Activated naive CD4-positive, alpha-beta T cell treated with anti-CD3 and anti-CD28 coated beads, Interleukin-2, amount 50 U/mL, for 24 hours (primary cell): Measurements from ENCODE around the gene KCNT2.

Experiments
- H3K27ac Mint-ChIP-seq: one replicate; pipeline ENCODE4 v1.8.0; 2021; ENCODE audit warnings: mild to moderate bottlenecking, mixed read lengths
- H3K27me3 Mint-ChIP-seq: one replicate; pipeline ENCODE4 v1.8.0; 2021; ENCODE audit warnings: mixed read lengths
- H3K36me3 Mint-ChIP-seq: one replicate; pipeline ENCODE4 v1.8.0; 2021; ENCODE audit warnings: mixed read lengths
- H3K4me1 Mint-ChIP-seq: one replicate; pipeline ENCODE4 v1.8.0; 2021; ENCODE audit warnings: mixed read lengths
- H3K4me3 Mint-ChIP-seq: one replicate; pipeline ENCODE4 v1.8.0; 2021; ENCODE audit warnings: mild to moderate bottlenecking, mixed read lengths
- H3K9me3 Mint-ChIP-seq: one replicate; pipeline ENCODE4 v1.8.0; 2021; ENCODE audit warnings: mixed read lengths

Gene KCNT2

DNA sequence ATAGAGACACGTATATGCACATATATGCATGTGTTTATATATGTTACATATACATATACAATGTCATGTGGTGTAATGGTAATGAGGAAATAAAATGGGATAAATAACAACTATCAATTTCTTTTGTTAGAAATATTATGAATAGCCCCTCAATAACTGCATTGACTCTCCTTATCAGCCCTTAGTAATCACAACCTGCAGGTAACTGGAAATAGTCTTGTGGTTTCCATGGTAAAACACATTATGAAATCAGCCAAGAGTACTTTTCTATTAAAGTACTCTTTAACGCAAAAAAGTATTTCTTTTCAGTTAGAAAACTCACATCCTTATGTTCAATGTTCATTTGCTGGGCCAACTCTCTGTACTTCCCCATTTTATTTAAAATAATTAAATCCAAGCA lies 105.8 kb downstream of the KCNT2 start:
- H3K36me3 Mint-ChIP-seq: no peaks in the 10 kb centered on the region
- H3K4me1 Mint-ChIP-seq: no peaks in the 10 kb centered on the region
- H3K9me3 Mint-ChIP-seq: peaks cover 5% of the 10 kb centered on the region
- no peak overlapping the region for H3K27ac Mint-ChIP-seq
- no peak overlapping the region for H3K4me3 Mint-ChIP-seq
- H3K27me3 Mint-ChIP-seq: no peaks in the 10 kb centered on the region

DNA sequence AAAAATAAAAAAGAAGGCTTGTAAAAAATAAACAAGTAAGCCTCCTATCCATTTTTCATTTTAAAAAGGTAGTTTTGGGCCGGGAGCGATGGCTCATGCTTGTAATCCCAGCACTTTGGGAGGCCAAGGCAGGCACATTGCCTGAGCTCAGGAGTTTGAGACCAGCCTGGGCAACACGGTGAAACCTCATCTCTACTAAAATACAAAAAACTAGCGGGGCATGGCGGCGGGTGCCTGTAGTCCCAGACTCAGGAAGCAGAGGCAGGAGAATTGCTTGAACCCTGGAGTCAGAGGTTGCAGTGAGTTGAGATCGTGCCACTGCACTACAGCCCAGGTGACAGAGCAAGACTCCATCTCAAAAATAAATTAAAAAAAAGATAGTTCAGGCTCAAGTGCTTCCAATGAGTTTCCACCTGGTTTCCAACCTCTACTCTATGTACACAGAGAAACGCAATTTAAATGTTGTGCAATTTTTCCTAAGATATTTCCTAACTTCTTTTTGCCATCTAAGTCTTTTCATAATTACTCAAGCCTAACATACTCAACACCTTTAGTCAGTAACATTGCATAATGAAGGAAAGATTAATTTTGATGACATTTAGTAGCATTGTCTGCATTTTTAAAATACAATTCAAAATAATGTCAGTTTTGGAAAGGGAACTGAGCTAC lies 106.3 kb downstream of the KCNT2 start:
- Mint-ChIP-seq H3K4me1 (no peaks in the 10 kb centered on the region), H3K36me3 (no peaks in the 10 kb centered on the region), H3K27me3 (no peaks in the 10 kb centered on the region), H3K4me3 (no peak overlapping the region), H3K27ac (no peak overlapping the region), H3K9me3 (peaks cover 5% of the 10 kb centered on the region)

DNA sequence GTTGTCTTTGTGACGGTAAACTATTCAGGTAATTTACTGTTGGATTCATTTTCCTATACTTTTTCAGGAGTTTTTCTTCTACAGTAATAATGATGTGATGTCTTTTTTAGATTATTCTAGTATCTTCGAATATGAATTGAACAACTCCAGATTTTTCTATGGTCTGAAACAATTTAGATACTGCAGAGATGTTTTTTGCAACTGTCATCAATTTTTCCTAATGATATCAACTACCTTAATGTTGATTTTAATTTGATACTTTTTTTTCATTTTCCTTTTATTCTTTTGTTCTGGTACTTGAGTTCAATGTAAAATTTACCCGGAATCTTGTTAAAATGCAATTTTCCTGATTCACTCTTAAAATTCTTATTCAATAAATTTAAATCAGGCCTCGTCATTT lies 110.4 kb downstream of the KCNT2 start:
- Mint-ChIP-seq H3K27me3 (no peaks in the 10 kb centered on the region), H3K36me3 (no peaks in the 10 kb centered on the region), H3K9me3 (peaks cover 5% of the 10 kb centered on the region), H3K4me1 (no peaks in the 10 kb centered on the region), H3K4me3 (no peak overlapping the region), H3K27ac (no peak overlapping the region)

DNA sequence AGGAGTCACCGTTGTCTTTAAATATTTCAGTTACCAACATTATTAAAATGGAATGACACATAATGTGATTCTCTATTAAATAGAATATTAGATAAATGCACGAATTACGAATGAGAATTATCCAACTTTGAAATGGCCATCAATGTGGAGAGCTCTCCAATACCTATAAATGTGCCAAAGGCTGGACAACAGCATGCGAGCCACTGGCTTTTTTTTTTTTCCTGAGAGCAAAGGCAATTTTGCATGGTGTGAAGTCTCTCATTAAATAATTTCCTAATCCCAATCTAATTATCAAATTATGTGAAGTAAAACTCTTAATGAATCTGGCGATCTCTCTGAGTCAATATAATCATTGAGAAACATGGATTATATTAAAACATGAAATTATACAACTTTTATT lies 113.5 kb downstream of the KCNT2 start:
- Mint-ChIP-seq H3K4me1 (no peaks in the 10 kb centered on the region), H3K27me3 (no peaks in the 10 kb centered on the region), H3K36me3 (no peaks in the 10 kb centered on the region), H3K27ac (no peak overlapping the region), H3K9me3 (no peaks in the 10 kb centered on the region), H3K4me3 (no peak overlapping the region)

DNA sequence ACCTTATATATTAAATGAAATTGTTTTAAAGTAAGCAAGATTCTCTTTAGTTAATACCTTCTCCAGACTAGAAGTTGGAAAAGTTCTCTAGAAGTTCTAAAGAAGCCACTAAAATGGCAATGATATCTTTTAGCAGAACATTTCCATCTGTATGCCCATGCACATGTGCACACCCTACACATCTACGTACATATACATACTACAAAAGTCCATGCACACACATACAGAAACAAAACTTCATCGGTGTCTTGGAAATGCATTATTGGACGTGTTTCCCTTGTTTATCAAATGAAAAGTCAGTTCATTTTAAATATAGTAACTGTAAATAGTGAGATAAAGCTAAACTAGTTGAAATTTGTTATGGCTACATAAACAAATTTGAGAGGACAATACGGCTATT lies 114.4 kb downstream of the KCNT2 start:
- H3K9me3 Mint-ChIP-seq: no peaks in the 10 kb centered on the region
- no peak overlapping the region for H3K27ac Mint-ChIP-seq
- no peaks in the 10 kb centered on the region for H3K36me3 Mint-ChIP-seq
- no peaks in the 10 kb centered on the region for H3K27me3 Mint-ChIP-seq
- no peak overlapping the region for H3K4me3 Mint-ChIP-seq
- H3K4me1 Mint-ChIP-seq: no peaks in the 10 kb centered on the region

DNA sequence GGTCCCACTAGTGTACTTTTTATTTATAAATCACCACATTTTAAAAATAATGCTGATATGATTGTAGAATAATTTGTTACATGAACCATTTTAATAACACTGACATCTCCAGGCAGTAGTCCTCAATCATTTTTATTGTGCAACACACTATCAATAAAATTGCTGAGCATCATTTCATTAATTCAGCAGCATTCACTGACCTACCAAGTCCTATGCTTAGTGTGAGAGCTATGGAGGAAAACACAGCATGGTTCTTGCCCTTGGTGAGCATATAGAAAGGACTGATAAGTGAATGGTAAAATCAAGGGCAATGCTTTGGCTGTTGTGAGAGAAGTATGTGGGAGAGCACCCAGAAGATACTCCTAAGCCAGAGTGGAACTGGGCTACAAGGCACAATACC lies 119.7 kb downstream of the KCNT2 start:
- H3K4me1 Mint-ChIP-seq: no peaks in the 10 kb centered on the region
- no peaks in the 10 kb centered on the region for H3K27me3 Mint-ChIP-seq
- no peak overlapping the region for H3K4me3 Mint-ChIP-seq
- no peaks in the 10 kb centered on the region for H3K36me3 Mint-ChIP-seq
- peaks cover 5% of the 10 kb centered on the region for H3K9me3 Mint-ChIP-seq
- no peak overlapping the region for H3K27ac Mint-ChIP-seq

DNA sequence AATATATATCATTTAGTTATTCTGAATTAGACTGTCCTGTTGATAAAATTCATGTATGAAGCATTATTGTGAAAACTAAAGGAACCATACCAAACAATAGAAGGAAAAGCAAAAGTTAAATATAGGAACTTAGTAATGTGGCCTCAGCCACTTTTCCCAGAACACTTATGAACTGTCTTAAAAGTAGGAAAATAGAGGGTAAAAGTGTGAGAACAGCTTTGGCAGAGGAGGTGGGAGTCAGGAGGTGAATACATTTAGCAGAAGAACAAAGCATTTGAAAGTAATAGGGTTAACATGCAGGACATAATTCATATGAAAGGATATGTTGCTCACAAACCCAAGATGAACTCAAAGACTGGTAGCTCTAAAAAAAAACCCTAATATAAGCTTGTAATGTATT lies 121.9 kb downstream of the KCNT2 start:
- H3K36me3 Mint-ChIP-seq: no peaks in the 10 kb centered on the region
- peaks cover 5% of the 10 kb centered on the region for H3K9me3 Mint-ChIP-seq
- no peaks in the 10 kb centered on the region for H3K4me1 Mint-ChIP-seq
- no peaks in the 10 kb centered on the region for H3K27me3 Mint-ChIP-seq
- H3K27ac Mint-ChIP-seq: no peak overlapping the region
- no peak overlapping the region for H3K4me3 Mint-ChIP-seq

DNA sequence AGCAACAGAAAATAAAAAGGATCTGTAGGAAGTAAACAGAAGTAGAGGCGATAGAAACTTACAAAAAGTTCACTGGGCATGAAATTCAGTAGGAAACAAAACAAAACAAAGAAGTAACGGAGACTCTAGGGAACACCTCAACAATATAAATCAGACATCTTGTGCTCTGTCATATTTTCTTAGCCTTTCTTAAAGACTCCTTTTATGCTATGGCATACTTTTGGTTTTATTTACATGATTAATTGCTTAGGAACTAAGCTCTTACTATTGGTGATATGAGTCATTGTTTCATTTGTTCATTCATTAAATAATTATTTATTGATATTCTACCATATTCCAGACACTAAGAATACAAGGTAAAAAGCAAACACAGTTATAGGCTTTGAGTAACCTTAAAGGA lies 126.6 kb downstream of the KCNT2 start:
- Mint-ChIP-seq H3K4me1 (no peaks in the 10 kb centered on the region), H3K27me3 (no peaks in the 10 kb centered on the region), H3K36me3 (no peaks in the 10 kb centered on the region), H3K27ac (no peak overlapping the region), H3K4me3 (no peak overlapping the region), H3K9me3 (peaks cover 5% of the 10 kb centered on the region)

DNA sequence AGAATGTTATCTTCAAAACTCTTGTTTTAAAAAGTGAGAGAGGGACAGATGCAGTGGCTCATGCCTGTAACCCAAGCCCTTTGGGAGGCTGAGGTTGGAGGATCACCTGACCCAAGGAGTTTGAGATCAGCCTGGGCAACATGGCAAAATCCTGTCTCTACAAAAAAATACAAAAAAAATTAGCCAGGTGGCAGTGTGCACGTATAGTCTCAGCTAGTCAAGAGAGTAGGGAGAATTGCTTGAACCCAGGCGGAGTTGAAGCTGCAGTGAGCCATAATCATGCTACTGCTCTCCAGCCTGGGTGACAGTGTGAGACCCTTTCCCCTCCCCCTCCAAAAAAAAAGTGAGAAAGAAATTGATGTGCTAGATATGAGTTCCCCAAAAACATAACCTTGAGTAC lies 131.0 kb downstream of the KCNT2 start:
- Mint-ChIP-seq H3K36me3 (no peaks in the 10 kb centered on the region), H3K9me3 (no peaks in the 10 kb centered on the region), H3K27me3 (no peaks in the 10 kb centered on the region), H3K4me1 (no peaks in the 10 kb centered on the region), H3K27ac (no peak overlapping the region), H3K4me3 (no peak overlapping the region)

DNA sequence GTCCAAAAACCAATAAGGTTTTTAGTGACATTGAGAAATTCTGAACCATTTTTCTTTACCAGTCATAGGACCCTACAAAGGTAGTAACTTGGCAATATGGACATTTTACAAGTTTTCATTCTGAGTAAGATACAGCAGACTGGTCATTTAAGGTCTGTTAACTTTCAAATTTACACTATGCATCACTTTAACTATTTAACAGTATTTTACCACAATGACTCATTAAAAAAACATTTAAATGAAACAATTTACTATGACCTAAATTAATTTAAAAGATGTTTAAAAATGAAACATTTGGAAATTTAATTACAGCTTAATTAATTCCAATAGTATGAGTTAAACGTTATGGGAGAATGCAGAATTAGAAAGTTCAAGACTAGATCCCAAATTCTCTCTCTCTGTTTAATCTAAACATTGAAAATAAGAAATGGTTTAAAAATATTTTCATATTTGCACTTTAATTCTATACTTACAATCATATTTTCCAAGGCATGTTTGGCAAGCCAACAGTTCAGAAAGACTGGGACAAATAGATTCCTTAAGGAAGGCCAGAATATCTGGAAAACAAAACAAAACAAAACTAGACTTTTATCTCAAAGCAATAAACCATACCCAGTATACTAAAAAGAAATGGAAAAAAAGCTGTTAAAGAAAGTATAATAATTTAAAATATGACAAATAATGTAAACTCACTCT lies 140.9 kb downstream of the KCNT2 start:
- Mint-ChIP-seq H3K36me3 (no peaks in the 10 kb centered on the region), H3K27me3 (no peaks in the 10 kb centered on the region), H3K4me3 (no peak overlapping the region), H3K9me3 (no peaks in the 10 kb centered on the region), H3K27ac (no peak overlapping the region), H3K4me1 (no peaks in the 10 kb centered on the region)

DNA sequence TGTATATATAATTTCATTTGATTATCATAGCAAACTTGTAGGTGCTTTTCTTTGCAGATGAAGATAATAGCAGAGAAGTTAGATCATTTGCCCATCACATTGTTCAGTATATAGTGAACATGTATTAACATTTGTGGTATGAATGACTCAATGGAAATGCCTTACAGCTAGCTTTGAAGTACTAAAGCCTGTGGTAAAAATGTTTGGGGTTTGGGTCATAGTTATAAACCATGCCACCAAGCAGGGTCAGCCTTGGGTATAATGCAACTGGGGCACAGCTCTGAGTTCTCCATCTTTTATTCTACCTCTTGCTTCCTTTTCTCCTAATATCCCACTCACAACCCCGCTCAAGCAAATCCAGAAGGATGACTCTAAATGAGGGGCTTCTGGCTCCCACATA lies 141.6 kb downstream of the KCNT2 start:
- Mint-ChIP-seq H3K4me1 (no peaks in the 10 kb centered on the region), H3K4me3 (no peak overlapping the region), H3K9me3 (no peaks in the 10 kb centered on the region), H3K36me3 (no peaks in the 10 kb centered on the region), H3K27me3 (no peaks in the 10 kb centered on the region), H3K27ac (no peak overlapping the region)

DNA sequence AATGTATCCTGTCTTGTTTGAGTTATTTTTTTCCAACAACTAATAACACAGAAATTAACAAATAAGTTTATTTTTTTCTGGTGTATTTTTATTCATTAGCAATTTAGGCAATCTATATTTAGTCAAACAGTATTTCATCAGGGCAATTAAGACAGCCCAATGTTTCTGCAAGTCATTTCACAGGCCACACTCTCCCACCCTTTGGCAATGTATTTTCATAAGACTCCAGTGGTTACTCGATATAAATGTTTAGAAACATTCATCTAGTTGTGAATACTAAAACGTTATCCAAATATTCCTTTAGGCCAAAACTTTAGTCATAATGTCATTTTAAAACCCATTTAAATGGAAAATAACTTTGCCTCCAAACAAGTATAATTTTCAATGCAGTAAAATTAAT lies 142.1 kb downstream of the KCNT2 start:
- H3K4me3 Mint-ChIP-seq: no peak overlapping the region
- no peaks in the 10 kb centered on the region for H3K36me3 Mint-ChIP-seq
- no peaks in the 10 kb centered on the region for H3K4me1 Mint-ChIP-seq
- no peak overlapping the region for H3K27ac Mint-ChIP-seq
- no peaks in the 10 kb centered on the region for H3K9me3 Mint-ChIP-seq
- no peaks in the 10 kb centered on the region for H3K27me3 Mint-ChIP-seq

DNA sequence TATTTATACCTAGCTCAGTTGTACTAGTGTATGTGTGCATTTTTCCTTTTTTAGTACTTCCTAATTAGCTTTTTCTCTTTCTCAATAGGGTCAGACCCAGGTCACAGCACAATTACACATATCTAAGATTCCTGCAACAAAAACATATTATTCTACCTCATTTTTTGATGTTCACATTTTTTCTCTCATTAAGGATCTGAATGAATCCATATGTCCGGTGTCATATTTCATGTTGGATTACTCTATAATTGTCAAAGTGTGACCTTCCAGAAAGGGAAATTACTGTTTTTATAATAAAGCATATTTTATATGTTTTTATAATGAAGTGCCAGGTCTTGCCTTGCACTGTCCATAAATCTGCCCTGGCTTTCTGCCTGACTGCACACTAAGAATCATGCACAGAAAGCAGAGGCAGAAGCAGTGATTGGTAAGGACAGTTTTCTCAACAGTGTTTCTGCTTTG lies 143.7 kb downstream of the KCNT2 start:
- H3K27me3 Mint-ChIP-seq: no peaks in the 10 kb centered on the region
- H3K4me1 Mint-ChIP-seq: no peaks in the 10 kb centered on the region
- H3K9me3 Mint-ChIP-seq: no peaks in the 10 kb centered on the region
- H3K27ac Mint-ChIP-seq: no peak overlapping the region
- no peak overlapping the region for H3K4me3 Mint-ChIP-seq
- H3K36me3 Mint-ChIP-seq: no peaks in the 10 kb centered on the region

DNA sequence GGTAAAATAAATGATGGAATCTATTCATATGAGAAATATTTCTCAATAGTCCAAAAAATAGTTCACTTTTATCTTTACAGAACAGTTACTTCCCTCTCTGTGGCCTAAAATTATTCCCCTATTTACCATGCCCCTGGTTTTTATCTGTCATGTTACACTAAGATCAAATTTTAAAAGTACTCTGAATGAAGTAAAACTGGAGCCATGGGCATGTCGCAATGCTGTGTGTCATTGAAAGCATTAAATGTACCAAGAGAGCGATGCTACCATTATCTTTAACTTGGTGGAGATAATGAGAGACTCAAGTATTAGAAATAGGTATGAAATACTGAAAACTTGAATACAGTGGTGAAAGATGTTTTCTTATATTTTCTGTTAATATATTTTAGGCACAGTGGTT lies 146.2 kb downstream of the KCNT2 start:
- H3K9me3 Mint-ChIP-seq: no peaks in the 10 kb centered on the region
- no peak overlapping the region for H3K4me3 Mint-ChIP-seq
- no peaks in the 10 kb centered on the region for H3K36me3 Mint-ChIP-seq
- no peak overlapping the region for H3K27ac Mint-ChIP-seq
- no peaks in the 10 kb centered on the region for H3K27me3 Mint-ChIP-seq
- no peaks in the 10 kb centered on the region for H3K4me1 Mint-ChIP-seq

DNA sequence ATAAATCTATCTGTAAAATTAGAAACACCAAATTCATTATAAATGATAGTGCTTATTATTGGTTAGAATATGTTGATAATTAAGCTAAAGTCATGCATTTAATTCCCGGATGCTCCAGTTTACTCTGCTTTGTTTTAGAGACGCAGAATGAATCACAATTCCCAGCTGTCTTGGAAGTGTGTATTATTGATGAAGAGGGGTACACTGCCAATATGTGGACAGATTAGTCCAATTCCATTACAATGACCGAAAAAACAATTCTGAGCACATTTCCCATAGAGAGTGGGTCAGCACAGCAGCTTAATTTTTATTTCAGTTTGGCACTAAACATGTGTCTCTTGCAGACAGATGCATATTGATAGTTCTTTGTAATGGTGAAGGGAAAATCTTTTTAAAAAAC lies 146.7 kb downstream of the KCNT2 start:
- no peaks in the 10 kb centered on the region for H3K4me1 Mint-ChIP-seq
- H3K4me3 Mint-ChIP-seq: no peak overlapping the region
- no peaks in the 10 kb centered on the region for H3K9me3 Mint-ChIP-seq
- no peaks in the 10 kb centered on the region for H3K27me3 Mint-ChIP-seq
- H3K27ac Mint-ChIP-seq: no peak overlapping the region
- no peaks in the 10 kb centered on the region for H3K36me3 Mint-ChIP-seq

DNA sequence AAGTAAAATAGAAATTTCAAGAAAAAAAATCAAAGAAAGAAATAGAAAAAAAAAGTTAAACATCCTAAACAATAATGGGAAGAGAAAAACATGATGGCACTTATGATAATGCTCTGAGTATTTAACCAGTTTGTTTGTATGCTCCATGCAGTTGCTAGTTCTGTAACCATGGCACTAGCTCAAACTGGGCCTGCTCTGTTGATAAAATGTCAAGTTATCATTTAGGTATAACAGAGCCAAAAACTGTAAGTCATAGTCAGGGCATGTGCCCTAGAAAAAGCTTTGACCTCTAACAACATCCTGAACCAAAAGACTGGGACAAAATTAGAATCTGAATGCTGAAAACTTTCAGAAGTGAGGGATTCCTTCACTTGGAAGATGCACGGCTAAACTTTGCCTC lies 148.9 kb downstream of the KCNT2 start:
- Mint-ChIP-seq H3K27ac (no peak overlapping the region), H3K36me3 (no peaks in the 10 kb centered on the region), H3K4me3 (no peak overlapping the region), H3K27me3 (no peaks in the 10 kb centered on the region), H3K9me3 (no peaks in the 10 kb centered on the region), H3K4me1 (no peaks in the 10 kb centered on the region)

DNA sequence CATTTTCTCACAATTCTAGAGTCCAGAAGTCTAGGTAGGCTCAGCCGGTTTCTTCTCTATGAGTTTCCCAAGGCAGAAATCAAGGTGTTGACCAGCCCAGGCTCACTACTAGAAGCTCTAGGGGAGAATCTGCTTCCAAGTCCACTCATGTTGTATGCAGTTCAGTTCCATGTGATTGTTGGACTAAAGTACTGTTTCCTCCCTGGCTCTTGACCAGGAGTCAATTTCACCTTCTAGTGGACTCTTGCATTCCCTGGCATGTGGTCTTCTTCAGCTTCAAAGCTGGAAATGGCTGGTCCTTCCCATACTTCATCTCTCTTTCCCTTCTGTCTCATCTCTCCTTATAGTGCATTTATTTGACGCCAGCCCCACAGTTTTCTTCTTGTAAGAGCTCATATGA lies 153.4 kb downstream of the KCNT2 start:
- no peaks in the 10 kb centered on the region for H3K4me1 Mint-ChIP-seq
- H3K9me3 Mint-ChIP-seq: no peaks in the 10 kb centered on the region
- no peaks in the 10 kb centered on the region for H3K27me3 Mint-ChIP-seq
- no peaks in the 10 kb centered on the region for H3K36me3 Mint-ChIP-seq
- no peak overlapping the region for H3K4me3 Mint-ChIP-seq
- H3K27ac Mint-ChIP-seq: no peak overlapping the region
